Mucosa of descending colon (tissue), 3 donors: ENCODE measurements around the gene CADPS2. TPM values are rescaled to one million over a fixed set of nuclear protein-coding genes. Genes with fewer than 3 reads are reported as not detected.

Experiments
- ATAC-seq: fragments of 200-7000 bp; cut with Tn5 transposase; one replicate; pipeline ENCODE4 v1.9.1; 2020; ENCODE audit warnings: mild to moderate bottlenecking, moderate library complexity
- DNase-seq, 3 donors: peaks; one replicate each; pipeline ENCODE4 v3.0.0-alpha.2; 2020
- H3K36me3 ChIP-seq: fragments of 200-600 bp; one replicate; pipeline ENCODE4 v1.8.0; 2021; ENCODE audit warnings: low read depth, mild to moderate bottlenecking
- H3K4me1 ChIP-seq: fragments of 200-600 bp; one replicate; pipeline ENCODE4 v1.8.0; 2021; ENCODE audit warnings: low read depth, mild to moderate bottlenecking
- H3K4me3 ChIP-seq: fragments of 200-600 bp; one replicate; pipeline ENCODE4 v1.8.0; 2021; ENCODE audit warnings: mild to moderate bottlenecking
- H3K9me3 ChIP-seq: fragments of 200-600 bp; one replicate; pipeline ENCODE4 v1.8.0; 2021; ENCODE audit warnings: mild to moderate bottlenecking
- CTCF ChIP-seq: fragments of 200-600 bp; IDR thresholded peaks from one replicate; pipeline ENCODE4 v1.8.0; 2022; ENCODE audit warnings: antibody characterized with exemption, mild to moderate bottlenecking
- intact Hi-C, 2 donors: fragments of 100-400 bp; cut with DNase I in 1 of 2; cut with micrococcal nuclease in 1 of 2; formaldehyde crosslinking; loops; one replicate each; pipeline versions ENCODE4 v1.11.0 to v1.11.1; 2022; cut with DNase I, micrococcal nuclease
- total RNA-seq, 3 donors: library from RNA; stranded (reverse); fragmentation: NEBNext Ultra II Directional in 2 of 3; extraction: Animal tissue kit (Norgen Biotek cat#: 25700) in 2 of 3; gene quantifications; one replicate each; pipeline versions ENCODE4 v1.2.1 to v1.2.4, GENCODE V29; 2021 to 2023
- donor health status: DM: no; HTN: no; CAD: no; lungs with moderate emphysema.
- donor health status: DM: no; HTN: no; CAD: no.
- donor health status: DM: no; HTN: yes; CAD: no.

The CADPS2 gene
- total RNA-seq, 3 donors from 2014 or later, result 11.3 to 12.7 (median 11.7) TPM

- intact Hi-C loops, result no loop called here
Measured at GRCh38 chr7:122887848-122888247, 1.6 kb upstream of the CADPS2 start.

GRCh38 chr7:122887198-122887597, 938 bp upstream of the CADPS2 start:
- no peaks in the 10 kb centered on the region for H3K36me3 ChIP-seq
- no peaks in the 10 kb centered on the region for H3K9me3 ChIP-seq
- peak overlapping the region; percentile 66 for H3K4me3 ChIP-seq
- DNase-seq (peak; percentile 64 to 72 (median 64)), ATAC-seq (peak; percentile 57)
- H3K4me1 ChIP-seq, result peaks cover 6% of the 10 kb centered on the region
- no peak for TF ChIP-seq CTCF
- intact Hi-C loops, result no loop called here

More at GRCh38 chr7:122887848-122888247, 1.6 kb upstream of the CADPS2 start:
- Histone ChIP-seq H3K4me1 (peaks cover 6% of the 10 kb centered on the region), H3K4me3 (no peak overlapping the region), H3K9me3 (no peaks in the 10 kb centered on the region), H3K36me3 (no peaks in the 10 kb centered on the region)
- no peak for TF ChIP-seq CTCF
- DNase-seq (no peak), ATAC-seq (no peak)

GRCh38 chr7:122885583-122886356, 490 bp downstream of the CADPS2 start:
- H3K4me1 ChIP-seq, result peaks cover 6% of the 10 kb centered on the region
- intact Hi-C loops, result no loop called here
- no peaks in the 10 kb centered on the region for H3K9me3 ChIP-seq
- TF ChIP-seq CTCF, result no peak
- H3K36me3 ChIP-seq, result no peaks in the 10 kb centered on the region
- H3K4me3 ChIP-seq, result peak overlapping the region; percentile 66
- peak; percentile 49 to 69 (median 57) for DNase-seq
- peak; percentile 65 for ATAC-seq

GRCh38 chr7:122884186-122884585, 2.1 kb downstream of the CADPS2 start:
- TF ChIP-seq CTCF, result no peak
- peaks cover 6% of the 10 kb centered on the region for H3K4me1 ChIP-seq
- peak in 1 of 3 donors; percentile 4 for DNase-seq
- no peak overlapping the region for H3K4me3 ChIP-seq
- no peaks in the 10 kb centered on the region for H3K36me3 ChIP-seq
- intact Hi-C loops, result no loop called here
- no peaks in the 10 kb centered on the region for H3K9me3 ChIP-seq
- no peak for ATAC-seq

GRCh38 chr7:122883049-122883680, 3.1 kb downstream of the CADPS2 start:
- DNase-seq (no peak), ATAC-seq (no peak)
- Histone ChIP-seq H3K4me1 (peaks cover 6% of the 10 kb centered on the region), H3K4me3 (no peak overlapping the region), H3K36me3 (no peaks in the 10 kb centered on the region), H3K9me3 (no peaks in the 10 kb centered on the region)
- no peak for TF ChIP-seq CTCF
- intact Hi-C loops, result no loop called here
